HG02885 (cell line): ENCODE results near the gene ITGB4.
"Not testable (repeated sequence)": the region's sequence is repeated elsewhere in the genome, so short reads cannot be mapped to it uniquely, and the experiment has no call there.

Experiments used
- ATAC-seq: cut with Tn5 transposase; IDR thresholded peaks from one replicate; pipeline ENCODE4 v1.9.1; 2021; ENCODE audit warnings: mild to moderate bottlenecking; ENCODE audit not compliant: unreplicated experiment, poor library complexity

Gene ITGB4

GRCh38 chr17:75764711-75765421 is 43.6 kb downstream of the ITGB4 start, which contains the start of gene GALK1:
GALK1 (minus strand) TSS chr17:75765192; CDS start chr17:75765136, 56 bp downstream.
- no peak for ATAC-seq

DNA sequence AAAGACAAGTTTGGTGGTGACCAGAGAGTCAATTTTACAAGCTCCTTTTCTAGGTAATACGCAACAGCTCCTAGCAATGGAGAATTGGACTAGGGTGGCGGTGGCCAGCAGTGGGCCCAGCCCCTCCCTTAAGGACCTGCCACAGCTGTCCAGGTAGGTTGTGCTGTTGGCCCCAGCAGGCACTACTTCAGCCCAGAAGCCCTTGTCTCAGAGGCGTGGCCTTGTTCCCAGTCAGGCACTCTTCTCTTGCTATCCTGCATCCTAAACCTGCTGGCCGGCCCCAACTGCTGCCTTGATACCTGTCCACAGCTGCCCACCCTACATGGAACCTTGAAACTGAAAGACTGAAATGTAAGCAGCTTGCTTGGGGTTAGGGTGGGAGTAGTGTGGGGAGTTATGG is 44.7 kb downstream of the ITGB4 start:
- no peak for ATAC-seq

DNA sequence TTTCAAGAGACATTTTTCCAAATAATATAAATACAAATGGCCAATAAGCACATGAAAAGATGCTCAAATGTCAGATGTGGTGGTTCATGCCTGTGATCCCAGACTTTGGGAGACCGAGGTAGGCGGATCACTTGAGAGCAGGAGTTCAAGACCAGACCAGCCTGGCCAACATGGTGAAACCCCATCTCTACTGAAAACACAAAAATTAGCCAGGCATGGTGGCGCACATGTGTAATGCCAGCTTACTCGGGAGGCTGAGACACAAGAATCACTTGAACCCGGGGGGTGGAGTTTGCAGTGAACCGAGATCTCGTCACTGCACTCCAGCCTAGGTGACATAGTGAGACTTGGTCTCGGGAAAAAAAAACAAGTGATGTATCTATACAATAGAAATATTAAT is 46.6 kb downstream of the ITGB4 start:
- ATAC-seq = no peak

- ATAC-seq = no peak
Observed at GRCh38 chr17:75769536-75769935, 48.3 kb downstream of the ITGB4 start.

DNA sequence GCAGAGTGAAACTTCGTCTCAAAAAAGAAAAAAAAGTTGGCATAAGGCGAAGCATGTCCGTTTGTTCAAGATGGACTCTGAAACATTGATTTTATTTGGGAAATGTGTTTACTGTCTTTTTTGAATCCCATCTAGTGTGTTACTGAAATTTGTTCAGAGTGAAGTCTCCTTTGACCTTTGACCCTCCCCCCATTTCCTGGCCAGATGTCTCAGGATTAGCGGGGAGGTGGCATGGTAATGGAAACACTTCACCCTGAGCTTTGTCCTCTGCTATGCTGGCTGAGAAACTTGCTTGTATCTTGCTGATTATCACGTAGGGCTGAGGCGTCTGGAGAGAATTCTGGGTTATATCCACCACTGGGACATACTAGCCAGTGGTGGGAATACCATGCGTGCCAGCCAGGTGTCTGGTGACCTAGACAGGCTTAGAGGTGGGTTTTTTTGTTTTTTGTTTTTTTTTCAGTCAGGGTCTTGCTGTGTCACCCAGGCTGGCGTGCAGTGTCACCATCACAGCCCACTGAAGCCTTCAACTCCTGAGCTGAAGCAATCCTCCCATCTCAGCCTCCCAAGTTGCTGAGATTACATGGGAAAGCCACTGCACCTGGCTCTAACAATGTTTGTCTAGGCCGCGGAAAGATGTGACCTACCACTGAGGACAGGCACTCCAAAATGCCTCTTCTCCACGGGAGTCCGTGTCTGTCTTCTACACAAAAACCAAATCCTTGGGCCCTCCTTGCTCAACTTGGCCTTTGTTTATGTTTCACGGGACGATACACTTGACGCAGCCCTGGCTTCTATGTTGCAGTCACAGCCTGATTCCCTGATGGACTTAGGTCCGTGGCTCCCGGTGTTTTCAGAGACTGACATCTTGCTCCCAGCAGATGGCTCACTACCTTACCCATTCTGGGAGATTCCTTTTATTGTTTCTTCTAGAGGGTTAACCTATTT is 50.3 kb downstream of the ITGB4 start:
- ATAC-seq = no peak

DNA sequence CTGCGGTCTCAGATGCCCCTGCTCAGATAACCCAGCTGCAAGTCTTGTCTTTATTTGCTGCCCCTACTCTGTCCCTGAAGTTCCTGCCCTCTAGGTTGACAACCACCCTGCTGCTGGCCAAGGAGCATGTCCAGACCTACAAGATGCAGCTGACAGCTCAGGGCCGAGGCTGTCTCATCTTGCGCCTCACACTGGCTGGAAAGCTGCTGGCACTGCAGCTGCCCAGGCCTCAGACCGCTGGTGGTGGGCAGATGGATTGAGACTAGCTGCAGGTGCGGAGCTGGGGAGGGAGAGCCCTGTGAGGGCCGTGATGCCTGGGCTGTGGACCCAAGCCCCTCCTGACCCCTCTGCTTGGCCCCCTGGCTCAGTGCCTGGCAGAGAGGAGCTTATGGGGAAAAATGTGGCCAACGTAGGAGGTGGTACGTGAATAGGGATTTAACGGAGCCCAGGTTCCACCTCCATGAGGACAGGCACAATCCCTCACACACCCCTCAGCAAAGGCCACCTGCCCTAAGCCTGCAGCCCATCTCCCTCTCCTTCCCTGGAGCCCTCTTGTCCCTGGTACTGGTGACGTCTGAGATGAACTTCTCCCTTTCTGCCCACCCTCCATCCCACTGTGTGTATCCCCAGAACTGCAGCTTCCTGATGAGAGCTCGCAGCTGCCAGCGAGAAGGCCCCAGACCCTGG is 52.0 kb downstream of the ITGB4 start:
- ATAC-seq = no peak

- no peak for ATAC-seq
Observed at GRCh38 chr17:75773808-75774470, 52.7 kb downstream of the ITGB4 start.

GRCh38 chr17:75774471-75774990 is 53.3 kb downstream of the ITGB4 start:
- ATAC-seq = no peak

DNA sequence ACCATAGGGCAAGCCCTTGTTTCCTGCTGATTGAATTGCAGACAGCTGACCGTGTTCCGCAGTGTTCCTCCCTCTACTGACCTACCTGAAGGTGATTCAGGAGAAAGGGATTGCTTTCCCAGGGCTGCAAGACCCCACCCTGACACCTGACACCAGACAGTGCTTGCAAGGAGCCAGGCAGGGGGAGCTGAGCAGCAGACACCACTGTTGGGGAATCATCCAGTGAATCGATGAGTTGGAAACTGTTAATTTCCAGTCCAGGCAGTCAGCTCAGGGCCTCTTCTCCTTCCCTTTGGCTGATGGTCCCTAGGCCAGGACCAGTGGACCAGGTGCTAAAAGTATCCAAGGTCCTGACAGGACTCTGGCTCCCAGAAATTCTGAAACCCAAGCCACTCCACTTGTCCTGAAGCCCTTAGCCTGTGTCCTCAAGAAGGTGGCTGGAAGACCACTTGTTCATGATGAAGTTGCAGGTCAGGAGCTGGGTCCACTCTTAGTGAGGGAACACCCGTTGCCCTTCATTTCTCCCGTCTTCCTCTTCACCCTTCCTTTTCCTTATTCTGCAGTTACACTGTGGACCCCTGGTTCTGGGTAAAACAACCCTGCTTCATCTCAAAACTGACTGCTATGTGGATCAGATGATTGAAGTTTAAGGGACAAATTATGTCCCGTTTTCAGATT is 53.9 kb downstream of the ITGB4 start:
- ATAC-seq = no peak

GRCh38 chr17:75776386-75777295 is 55.4 kb downstream of the ITGB4 start:
- no peak for ATAC-seq

- no peak for ATAC-seq
Observed at GRCh38 chr17:75777296-75777922, 56.1 kb downstream of the ITGB4 start.

- ATAC-seq = not testable (repeated sequence)
Observed at GRCh38 chr17:75778066-75778860, 57.0 kb downstream of the ITGB4 start.

- peak; percentile 12 for ATAC-seq
Observed at GRCh38 chr17:75778861-75779249, 57.6 kb downstream of the ITGB4 start.

DNA sequence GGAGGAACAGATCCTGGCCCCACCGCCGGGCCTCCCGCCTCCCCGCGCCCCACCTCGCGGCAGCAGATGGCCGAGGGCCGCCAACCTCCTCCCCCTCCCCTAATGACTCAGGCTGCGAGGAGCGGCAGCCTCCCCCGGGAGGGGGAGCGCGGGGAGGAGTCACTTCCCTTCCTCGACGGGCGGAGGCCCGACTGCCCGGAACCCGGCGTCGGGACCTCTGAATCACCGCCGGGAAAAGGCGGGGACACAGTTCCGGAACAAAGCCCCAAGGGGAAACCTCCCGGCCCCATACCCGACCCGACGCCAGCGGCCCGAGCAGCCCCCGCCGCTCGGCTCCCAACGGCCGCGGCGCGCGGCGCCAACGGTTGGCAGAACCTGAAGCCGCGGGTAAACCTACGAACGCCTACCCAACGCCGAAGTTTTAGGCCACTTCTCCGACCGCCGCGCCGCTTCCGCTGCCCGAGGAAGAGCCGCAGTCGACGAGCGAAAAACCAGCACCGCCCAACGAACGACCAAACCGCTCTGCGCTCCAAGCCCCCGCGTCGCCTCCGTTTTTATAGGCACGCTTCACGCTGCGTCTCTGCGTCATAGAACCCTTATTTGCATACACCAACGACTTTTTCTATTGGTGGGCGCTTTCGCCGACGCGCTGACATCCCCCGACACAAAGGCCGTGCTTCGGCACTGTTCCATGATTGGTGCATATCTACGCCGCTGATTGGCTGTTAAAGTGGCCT is 58.2 kb downstream of the ITGB4 start:
- ATAC-seq = peak; percentile 73

DNA sequence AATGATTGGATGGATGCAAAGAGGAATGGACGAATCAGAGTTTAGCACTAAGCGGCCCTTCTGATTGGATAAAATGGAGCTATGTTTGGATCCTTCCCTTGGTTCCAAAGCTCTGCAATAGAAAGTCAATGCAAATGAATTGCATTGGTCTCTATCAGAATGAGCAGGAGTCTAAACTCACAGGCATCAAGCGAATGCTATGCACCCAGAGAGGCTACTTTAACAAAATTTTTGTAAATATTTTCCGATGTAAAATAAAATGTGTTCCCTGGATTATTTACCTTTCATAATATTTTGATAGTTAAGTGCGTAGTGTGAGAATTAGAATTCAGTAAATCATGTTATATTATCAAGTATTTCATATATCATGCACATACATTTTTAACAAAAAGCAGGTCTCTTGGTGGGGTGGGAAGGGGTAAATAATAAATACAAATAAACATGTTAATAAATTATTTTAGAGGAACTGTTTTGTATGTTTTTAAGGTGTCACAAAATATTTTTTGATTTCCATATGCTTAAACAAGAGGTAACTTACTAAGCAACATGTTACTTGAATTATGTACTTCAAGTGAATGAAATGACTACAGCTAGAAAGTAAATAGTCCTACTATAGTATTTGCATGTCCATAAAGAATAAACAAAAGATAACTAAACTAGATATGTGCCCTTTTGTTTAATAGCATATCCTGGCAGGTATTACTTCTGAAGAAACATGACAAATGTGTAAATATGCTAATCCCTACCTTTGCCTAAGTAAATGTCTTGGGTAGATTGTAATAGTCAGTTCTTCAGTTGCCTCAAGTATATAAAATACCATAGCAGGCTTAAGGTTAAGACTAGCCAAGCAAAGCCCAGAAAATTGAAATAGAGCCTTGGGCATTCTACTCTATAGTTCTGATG is 59.0 kb downstream of the ITGB4 start:
- ATAC-seq = no peak
